Lower leg skin (tissue), 4 donors: Measurements from ENCODE around the gene CC2D1A. TPM values are rescaled to one million over a fixed set of nuclear protein-coding genes. Genes with fewer than 3 reads are reported as not detected.

Source experiments
- DNase-seq, 2 donors: peaks; one replicate each; pipeline ENCODE4 v3.0.0-alpha.2; 2019; ENCODE audit warnings: low spot score in 2 of 2
- H3K4me3 ChIP-seq: fragments of 200-600 bp; sonication (generic); 2 replicates; pipeline ENCODE4 v1.5.1; 2017; ENCODE audit warnings: mild to moderate bottlenecking, low read depth; ENCODE audit not compliant: poor library complexity, severe bottlenecking
- POLR2A ChIP-seq, 2 donors: fragments of 450-650 bp; IDR thresholded peaks; one replicate each; pipeline ENCODE4 v1.6.1; 2016 to 2017; ENCODE audit warnings: antibody characterized with exemption in 2 of 2, mild to moderate bottlenecking in 1 of 2, moderate library complexity in 1 of 2
- WGBS, 2 donors: methylation state at CpG; one replicate each; pipeline ENCODE4 v1.1.5; 2018; 5-methylcytosine and 5-hydroxymethylcytosine counted together
- intact Hi-C: fragments of 100-400 bp; cut with DNase I; formaldehyde crosslinking; loops from one replicate; pipeline ENCODE4 v1.15.0; 2023; ENCODE audit warnings: low total_unique reads
- total RNA-seq, 4 donors: library from RNA; depleted of rRNA; stranded (reverse); fragments of >200 nt; gene quantifications; one replicate each; pipeline ENCODE4 v1.1.0, GENCODE V29; 2016
- TF ChIP-seq, protein P1 (sequence below), 3 donors: fragments of 450-650 bp; IDR thresholded peaks; one replicate each; pipeline ENCODE4 v1.5.1; 2016; ENCODE audit warnings: antibody characterized with exemption in 3 of 3, mild to moderate bottlenecking in 3 of 3, moderate library complexity in 2 of 3

CC2D1A gene
- total RNA-seq, 4 donors from 2014 or later, result 48.9 to 104 (median 54.8) TPM

DNA sequence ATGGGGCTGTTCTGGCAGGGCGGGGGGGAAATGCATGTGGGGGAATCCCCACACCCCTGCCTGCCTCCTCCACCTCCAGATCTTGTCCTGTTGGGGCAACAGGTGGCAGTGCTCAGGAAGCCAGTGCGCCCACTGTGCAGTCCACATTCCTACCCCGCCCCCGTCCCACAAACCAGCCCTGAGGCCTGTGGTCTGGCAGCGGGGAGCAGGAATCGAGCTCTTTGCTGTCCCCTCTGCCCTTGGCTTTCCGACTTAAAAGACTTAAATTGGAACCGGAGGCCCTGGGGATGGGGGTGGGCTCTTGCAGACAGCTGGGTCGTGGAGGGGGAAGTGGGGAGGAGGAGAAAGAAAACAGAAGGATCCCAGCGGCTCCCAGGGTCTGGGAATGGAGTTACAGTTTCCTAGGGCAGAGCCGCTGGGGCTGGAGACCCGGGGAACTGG, 24.7 kb upstream of the CC2D1A start:
- 52 to 59% methylated on average over 12 of the region's 12 CpGs for WGBS, 2 donors
- intact Hi-C loops, result no loop called here
- TF ChIP-seq, protein P1, sequence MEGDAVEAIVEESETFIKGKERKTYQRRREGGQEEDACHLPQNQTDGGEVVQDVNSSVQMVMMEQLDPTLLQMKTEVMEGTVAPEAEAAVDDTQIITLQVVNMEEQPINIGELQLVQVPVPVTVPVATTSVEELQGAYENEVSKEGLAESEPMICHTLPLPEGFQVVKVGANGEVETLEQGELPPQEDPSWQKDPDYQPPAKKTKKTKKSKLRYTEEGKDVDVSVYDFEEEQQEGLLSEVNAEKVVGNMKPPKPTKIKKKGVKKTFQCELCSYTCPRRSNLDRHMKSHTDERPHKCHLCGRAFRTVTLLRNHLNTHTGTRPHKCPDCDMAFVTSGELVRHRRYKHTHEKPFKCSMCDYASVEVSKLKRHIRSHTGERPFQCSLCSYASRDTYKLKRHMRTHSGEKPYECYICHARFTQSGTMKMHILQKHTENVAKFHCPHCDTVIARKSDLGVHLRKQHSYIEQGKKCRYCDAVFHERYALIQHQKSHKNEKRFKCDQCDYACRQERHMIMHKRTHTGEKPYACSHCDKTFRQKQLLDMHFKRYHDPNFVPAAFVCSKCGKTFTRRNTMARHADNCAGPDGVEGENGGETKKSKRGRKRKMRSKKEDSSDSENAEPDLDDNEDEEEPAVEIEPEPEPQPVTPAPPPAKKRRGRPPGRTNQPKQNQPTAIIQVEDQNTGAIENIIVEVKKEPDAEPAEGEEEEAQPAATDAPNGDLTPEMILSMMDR (IDR thresholded peaks at IDR 0.05), result no peak
- no peak for TF ChIP-seq POLR2A (IDR thresholded peaks at IDR 0.05)
- no peak overlapping the region for H3K4me3 ChIP-seq
- DNase-seq, result no peak

DNA sequence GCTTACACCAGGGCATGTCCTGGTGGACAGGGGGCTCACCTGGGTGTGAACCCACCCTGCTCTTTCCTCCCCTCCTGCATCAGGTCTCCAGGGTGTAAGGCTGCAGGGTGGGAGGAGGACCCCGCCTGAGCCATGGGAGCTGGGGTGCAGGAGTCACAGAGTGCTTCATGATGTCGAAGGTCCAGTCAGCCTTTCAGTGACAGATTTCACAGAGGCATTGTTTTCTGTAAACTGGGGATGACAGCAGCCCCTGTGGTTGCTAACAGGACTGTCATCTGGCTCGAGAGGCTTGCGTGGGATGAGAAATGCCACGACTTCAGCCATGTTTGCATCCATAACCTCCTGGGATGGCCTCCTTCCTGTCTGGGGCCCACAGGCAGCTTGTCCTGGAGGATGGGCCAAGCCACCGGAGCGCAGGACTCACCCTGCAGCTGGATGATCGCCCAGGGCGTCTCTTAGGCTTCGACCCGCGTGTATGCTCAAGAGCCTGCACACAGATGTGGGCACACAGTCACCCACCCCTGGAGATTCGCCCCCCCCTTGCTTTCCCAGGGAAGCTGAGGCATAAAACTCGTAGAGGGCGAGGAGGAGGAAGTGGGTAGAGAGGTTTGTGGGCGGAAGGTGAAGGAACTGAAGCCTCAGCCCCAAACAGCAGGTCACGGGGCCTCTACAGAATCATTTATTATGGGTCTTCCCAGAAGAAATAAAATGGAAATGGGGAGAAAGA, 24.1 kb upstream of the CC2D1A start:
- WGBS, 2 donors, result 50 to 52% methylated on average over 17 of the region's 17 CpGs
- DNase-seq, result no peak
- TF ChIP-seq, protein P1 (IDR thresholded peaks at IDR 0.05), result no peak
- intact Hi-C loops, result loop anchor here (2.0 kb wide), 1 partner anchor 191 kb away; the partner anchor contains the start of gene MISP3
- H3K4me3 ChIP-seq, result no peak overlapping the region

DNA sequence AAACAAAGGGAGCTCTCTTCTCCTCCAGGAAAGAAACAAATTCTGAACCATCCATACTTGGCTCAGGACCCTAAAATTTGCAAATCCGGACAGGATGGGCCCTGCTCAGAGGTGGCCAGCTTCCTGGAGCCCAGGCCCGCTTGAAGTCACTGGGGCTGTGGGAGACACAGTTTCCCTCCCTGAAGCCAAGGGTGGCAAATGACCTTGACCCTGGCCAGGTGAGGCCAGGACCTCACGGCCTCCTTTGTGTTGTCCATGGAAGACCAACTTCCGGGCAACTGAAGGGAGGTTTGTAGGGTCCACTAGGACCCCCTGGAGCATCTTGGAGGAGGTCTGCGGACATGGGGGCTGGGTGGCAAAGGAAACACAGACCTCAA, 23.6 kb upstream of the CC2D1A start:
- WGBS, 2 donors, result 72 to 88% methylated on average over 4 to 5 of the region's 5 CpGs
- TF ChIP-seq, protein P1 (IDR thresholded peaks at IDR 0.05), result no peak
- no peak for TF ChIP-seq POLR2A (IDR thresholded peaks at IDR 0.05)
- H3K4me3 ChIP-seq, result no peak overlapping the region
- DNase-seq, result no peak
- intact Hi-C loops, result loop anchor here (2.0 kb wide), 1 partner anchor 190 kb away; the partner anchor contains the start of gene MISP3

DNA sequence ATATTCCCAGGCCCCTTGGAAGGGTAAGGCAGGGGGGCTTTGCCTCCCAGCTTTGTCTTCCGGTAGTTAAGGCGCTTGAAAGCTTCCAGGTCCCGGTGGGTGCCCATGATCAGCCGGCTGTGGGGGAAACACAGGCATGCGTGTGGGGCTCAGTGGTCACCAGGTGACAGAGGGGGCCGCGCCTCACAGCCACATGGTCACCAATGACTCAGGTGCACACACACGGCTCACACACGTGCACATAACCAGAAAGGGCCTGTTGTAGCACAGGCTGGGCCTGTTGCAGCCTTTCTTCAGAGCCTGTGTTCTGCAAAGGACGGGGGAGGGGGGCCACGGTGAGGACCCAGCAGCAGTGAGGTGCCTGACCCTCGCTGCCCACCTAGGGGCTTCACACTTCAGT, 23.2 kb upstream of the CC2D1A start:
- WGBS, 2 donors, result 75 to 100% methylated on average over 2 to 11 of the region's 12 CpGs
- TF ChIP-seq POLR2A (IDR thresholded peaks at IDR 0.05), result no peak
- TF ChIP-seq, protein P1 (IDR thresholded peaks at IDR 0.05), result no peak
- no peak for DNase-seq
- no peak overlapping the region for H3K4me3 ChIP-seq
- intact Hi-C loops, result loop anchor here (2.0 kb wide), 1 partner anchor 190 kb away; the partner anchor contains the start of gene MISP3

DNA sequence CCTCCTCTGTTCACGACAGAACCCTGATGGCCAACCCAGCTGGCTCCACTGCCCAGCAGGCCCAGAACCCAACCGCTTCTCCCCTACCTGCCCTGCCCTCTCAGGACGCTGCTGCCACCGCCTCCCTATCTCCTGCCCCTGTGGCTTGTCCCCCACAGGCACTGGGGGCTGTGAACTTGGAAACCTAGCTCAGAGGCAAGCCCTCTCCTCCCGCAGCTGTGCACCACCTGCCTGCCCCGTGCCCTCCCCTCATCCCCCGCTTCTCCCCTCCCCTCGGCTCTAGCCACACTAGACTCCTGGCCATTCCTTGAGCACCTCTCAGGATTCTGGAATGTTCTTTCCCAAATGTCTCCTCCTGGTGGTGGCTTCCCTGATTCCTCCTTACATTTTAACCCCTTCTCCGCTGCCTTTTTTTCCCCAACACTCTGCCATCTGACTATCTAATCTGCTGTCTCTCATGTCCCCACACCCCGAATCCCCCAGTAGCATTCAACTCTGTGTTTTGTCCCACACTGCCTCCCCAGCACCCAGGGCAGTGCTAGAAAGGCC, 22.4 kb upstream of the CC2D1A start:
- 84% methylated on average over 10 of the region's 10 CpGs for WGBS, 2 donors
- TF ChIP-seq POLR2A (IDR thresholded peaks at IDR 0.05), result no peak
- TF ChIP-seq, protein P1 (IDR thresholded peaks at IDR 0.05), result no peak
- no peak for DNase-seq
- no peak overlapping the region for H3K4me3 ChIP-seq
- intact Hi-C loops, result loop anchor here (2.0 kb wide), 1 partner anchor 189 kb away; the partner anchor contains the start of gene MISP3
